Keratinocyte (primary cell): ENCODE data around the gene PNPLA8. TPM values are rescaled to one million over a fixed set of nuclear protein-coding genes. Genes with fewer than 3 reads are reported as not detected.
A peak's percentile ranks its signal among the peaks of the same experiment; 100 is the strongest.

Experiments
- DNase-seq: peaks from one replicate; pipeline ENCODE4 v3.0.0-alpha.2; 2011; ENCODE audit warnings: low read depth, missing footprints, low spot score
- FAIRE-seq: peaks from 2 replicates; lab custom pipeline; 2011; peaks lifted over from hg19 to GRCh38; lab: Jason Lieb, UNC
- H2AFZ ChIP-seq: 2 replicates; pipeline ENCODE4 v1.6.0; 2012; ENCODE audit warnings: low read length, control low read depth, inconsistent platforms; ENCODE audit not compliant: control insufficient read depth
- H3K27ac ChIP-seq: 2 replicates; pipeline ENCODE4 v1.5.1; 2011; ENCODE audit warnings: low read length; ENCODE audit not compliant: control insufficient read depth, insufficient read depth
- H3K27me3 ChIP-seq: 3 replicates; pipeline ENCODE4 v1.6.0; 2011; ENCODE audit warnings: low read length; ENCODE audit not compliant: control insufficient read depth, insufficient read depth; ENCODE audit errors: extremely low read depth
- H3K36me3 ChIP-seq, 2 experiments: 2 replicates in 1 of 2; 3 replicates in 1 of 2; pipeline ENCODE4 v1.5.1; 2011; ENCODE audit warnings: low read length in 2 of 2, mild to moderate bottlenecking in 1 of 2; ENCODE audit not compliant: control insufficient read depth in 2 of 2, insufficient read depth in 2 of 2; ENCODE audit errors: extremely low read depth in 1 of 2
- H3K4me1 ChIP-seq: 3 replicates; pipeline ENCODE4 v1.5.1; 2011; ENCODE audit warnings: low read length; ENCODE audit not compliant: control insufficient read depth, insufficient read depth; ENCODE audit errors: extremely low read depth
- H3K4me2 ChIP-seq: 3 replicates; pipeline ENCODE4 v1.6.0; 2011; ENCODE audit warnings: low read depth, low read length; ENCODE audit not compliant: control insufficient read depth, insufficient read depth; ENCODE audit errors: extremely low read depth
- H3K4me3 ChIP-seq, 3 experiments: fragments of 200-600 bp in 1 of 3; sonication (generic) in 1 of 3; 2 replicates in 2 of 3; 3 replicates in 1 of 3; pipeline ENCODE4 v1.5.1; 2011 to 2016; ENCODE audit warnings: low read length in 3 of 3, mild to moderate bottlenecking in 3 of 3, control low read depth in 2 of 3, inconsistent platforms in 1 of 3, low read depth in 1 of 3, mixed read lengths in 1 of 3, mixed run types in 1 of 3, moderate library complexity in 1 of 3; ENCODE audit not compliant: control insufficient read depth in 2 of 3, insufficient read depth in 2 of 3; ENCODE audit errors: extremely low read depth in 1 of 3
- H3K79me2 ChIP-seq: 2 replicates; pipeline ENCODE4 v1.6.0; 2012; ENCODE audit warnings: low read length; ENCODE audit not compliant: control insufficient read depth, insufficient read depth
- H3K9ac ChIP-seq: 3 replicates; pipeline ENCODE4 v1.6.0; 2011; ENCODE audit warnings: low read length; ENCODE audit not compliant: control insufficient read depth, insufficient read depth; ENCODE audit errors: extremely low read depth
- H3K9me1 ChIP-seq: 3 replicates; pipeline ENCODE4 v1.6.0; 2011; ENCODE audit warnings: low read length; ENCODE audit not compliant: control insufficient read depth, insufficient read depth; ENCODE audit errors: extremely low read depth
- H3K9me3 ChIP-seq: 2 replicates; pipeline ENCODE4 v1.5.1; 2012; ENCODE audit warnings: low read depth, low read length; ENCODE audit not compliant: control insufficient read depth
- H4K20me1 ChIP-seq: 3 replicates; pipeline ENCODE4 v1.6.0; 2011; ENCODE audit warnings: low read length; ENCODE audit not compliant: control insufficient read depth, insufficient read depth; ENCODE audit errors: extremely low read depth
- EZH2 ChIP-seq: IDR thresholded peaks from one replicate; pipeline ENCODE4 v1.6.1; 2012; ENCODE audit warnings: inconsistent platforms, mild to moderate bottlenecking, low read length, moderate library complexity
- dilution Hi-C: fragments of 300-500 bp; cut with MboI; formaldehyde crosslinking; loops from one replicate; pipeline ENCODE4 v1.7.0; 2020; ENCODE audit warnings: low sequenced_read_pairs; ENCODE audit not compliant: extremely low pct_ligation_motif_present
- polyA plus RNA-seq, 5 experiments: library from polyadenylated mRNA; depleted of rRNA in 3 of 5; stranded (reverse) in 3 of 5; stranded (forward) in 1 of 5; unstranded in 1 of 5; fragments of >200 nt; gene quantifications; 1 replicate in 1 of 5; 2 replicates in 3 of 5; 3 replicates in 1 of 5; pipeline versions ENCODE4 v1.2.1 to v1.2.3, GENCODE V29; 2011 to 2012; ENCODE audit warnings: missing spikeins in 2 of 5, low read depth in 1 of 5, low replicate concordance in 1 of 5
- TF ChIP-seq, protein P1 (sequence below), 3 experiments: IDR thresholded peaks in 1 of 3; conservative IDR thresholded peaks in 1 of 3; optimal IDR thresholded peaks in 1 of 3; 2 replicates in 2 of 3; 3 replicates in 1 of 3; pipeline versions ENCODE3 to v1.5.1; 2011; ENCODE audit warnings: low read length in 3 of 3, mild to moderate bottlenecking in 3 of 3, moderate library complexity in 2 of 3, control low read depth in 1 of 3, inconsistent platforms in 1 of 3; ENCODE audit not compliant: insufficient read depth in 2 of 3; ENCODE audit errors: extremely low read depth in 1 of 3

The PNPLA8 gene
- polyA plus RNA-seq, 1 donor (not counting 4 experiments of a cell fraction or from before 2014, with no cell fraction given), result 23.1 TPM

DNA sequence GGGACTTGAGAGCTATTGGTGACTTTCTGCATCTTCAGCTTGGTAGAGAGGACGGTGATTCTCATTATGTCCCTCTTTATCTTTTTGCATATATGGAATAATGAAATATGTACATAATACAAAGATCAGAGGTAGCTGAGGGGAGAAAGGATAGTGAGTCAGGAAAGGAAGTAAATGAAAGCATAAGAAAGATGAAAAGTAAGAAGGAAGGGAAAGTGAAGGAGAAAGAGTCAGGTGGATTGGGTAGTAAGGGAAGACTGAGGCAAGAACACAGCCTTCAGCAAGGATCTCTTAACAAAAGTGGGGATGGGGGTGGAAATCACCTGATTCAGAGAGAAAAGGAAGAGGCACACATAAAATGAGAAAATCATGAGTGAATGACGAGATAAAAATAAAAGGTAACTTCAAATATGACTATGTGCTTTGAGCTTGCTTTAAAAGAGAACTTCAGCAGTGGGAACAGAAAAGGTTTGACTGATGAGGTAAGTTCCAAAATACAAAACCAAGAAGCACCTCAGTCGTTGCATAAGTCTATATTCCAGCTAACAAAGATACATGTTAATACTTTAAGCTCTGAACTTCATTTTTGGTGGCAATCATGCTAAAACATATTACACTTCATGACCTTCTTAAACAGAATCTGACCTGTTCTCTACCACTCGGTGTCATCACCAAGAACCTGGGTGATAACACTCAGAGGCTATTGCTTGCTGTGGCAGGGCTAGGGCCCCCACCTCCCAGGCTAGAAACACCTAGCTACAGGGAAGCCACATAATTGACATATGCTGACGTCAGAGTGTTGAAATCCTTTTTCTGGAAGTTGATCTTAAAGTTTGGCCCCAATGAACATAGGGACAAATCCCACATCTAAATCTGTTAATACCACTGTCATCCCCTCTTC, 102.6 kb downstream of the PNPLA8 start:
- Histone ChIP-seq H3K4me1 (peaks cover 14% of the 10 kb centered on the region), H3K4me2 (no peak overlapping the region), H3K79me2 (no peaks in the 10 kb centered on the region), H3K36me3 (no peaks in the 10 kb centered on the region), H3K27ac (no peak overlapping the region), H2AFZ (no peak overlapping the region), H4K20me1 (no peaks in the 10 kb centered on the region), H3K9ac (no peak overlapping the region), H3K27me3 (no peaks in the 10 kb centered on the region), H3K9me3 (no peaks in the 10 kb centered on the region), H3K4me3 (no peak overlapping the region), H3K9me1 (no peaks in the 10 kb centered on the region)
- no peak for TF ChIP-seq EZH2
- TF ChIP-seq, protein P1, sequence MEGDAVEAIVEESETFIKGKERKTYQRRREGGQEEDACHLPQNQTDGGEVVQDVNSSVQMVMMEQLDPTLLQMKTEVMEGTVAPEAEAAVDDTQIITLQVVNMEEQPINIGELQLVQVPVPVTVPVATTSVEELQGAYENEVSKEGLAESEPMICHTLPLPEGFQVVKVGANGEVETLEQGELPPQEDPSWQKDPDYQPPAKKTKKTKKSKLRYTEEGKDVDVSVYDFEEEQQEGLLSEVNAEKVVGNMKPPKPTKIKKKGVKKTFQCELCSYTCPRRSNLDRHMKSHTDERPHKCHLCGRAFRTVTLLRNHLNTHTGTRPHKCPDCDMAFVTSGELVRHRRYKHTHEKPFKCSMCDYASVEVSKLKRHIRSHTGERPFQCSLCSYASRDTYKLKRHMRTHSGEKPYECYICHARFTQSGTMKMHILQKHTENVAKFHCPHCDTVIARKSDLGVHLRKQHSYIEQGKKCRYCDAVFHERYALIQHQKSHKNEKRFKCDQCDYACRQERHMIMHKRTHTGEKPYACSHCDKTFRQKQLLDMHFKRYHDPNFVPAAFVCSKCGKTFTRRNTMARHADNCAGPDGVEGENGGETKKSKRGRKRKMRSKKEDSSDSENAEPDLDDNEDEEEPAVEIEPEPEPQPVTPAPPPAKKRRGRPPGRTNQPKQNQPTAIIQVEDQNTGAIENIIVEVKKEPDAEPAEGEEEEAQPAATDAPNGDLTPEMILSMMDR (optimal IDR thresholded peaks at IDR 0.05 in 1 of 3, IDR thresholded peaks at IDR 0.05 in 1 of 3, conservative IDR thresholded peaks at IDR 0.05 in 1 of 3; ENCODE audit: extremely low read depth in 1 of 3, insufficient read depth in 2 of 3, low read length in 3 of 3), result no peak
- DNase-seq (no peak), FAIRE-seq (no peak)
- dilution Hi-C loops, result no loop called here

DNA sequence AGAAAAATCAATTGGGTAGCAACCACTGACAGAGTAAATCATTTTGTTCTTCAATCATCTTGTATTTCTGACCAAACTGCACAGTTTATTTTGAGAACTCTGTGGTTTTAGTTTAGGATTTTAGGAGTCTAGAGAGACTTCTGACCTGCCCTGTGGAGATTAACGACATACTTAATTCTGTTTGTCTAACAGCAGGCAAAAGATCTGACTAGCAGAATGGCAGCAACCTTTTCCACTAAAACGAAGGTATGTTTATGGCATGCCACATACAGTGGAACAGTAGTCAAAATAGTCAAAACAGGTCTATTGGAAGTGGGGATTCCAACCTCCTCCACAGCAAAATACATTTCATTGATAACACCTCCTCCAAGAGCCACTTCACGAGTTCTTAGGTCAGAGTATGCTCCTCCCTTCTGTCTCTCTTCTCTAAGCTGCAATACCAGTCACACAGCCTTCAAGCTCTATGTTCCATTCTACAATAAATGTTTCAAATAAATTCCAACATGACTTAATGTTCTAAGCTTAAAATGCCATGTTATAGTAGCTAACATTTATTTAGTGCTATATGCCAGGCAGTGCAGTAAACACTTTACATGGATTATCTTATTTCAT, 104.1 kb downstream of the PNPLA8 start:
- Histone ChIP-seq H3K9me3 (no peaks in the 10 kb centered on the region), H3K4me1 (peaks cover 15% of the 10 kb centered on the region), H2AFZ (peak overlapping the region; percentile 37), H3K9me1 (no peaks in the 10 kb centered on the region), H4K20me1 (no peaks in the 10 kb centered on the region), H3K27me3 (no peaks in the 10 kb centered on the region), H3K27ac (no peak overlapping the region), H3K4me3 (no peak overlapping the region), H3K4me2 (no peak overlapping the region), H3K9ac (no peak overlapping the region), H3K79me2 (no peaks in the 10 kb centered on the region), H3K36me3 (no peaks in the 10 kb centered on the region)
- dilution Hi-C loops, result no loop called here
- TF ChIP-seq EZH2, result no peak
- TF ChIP-seq, protein P1 (optimal IDR thresholded peaks at IDR 0.05 in 1 of 3, IDR thresholded peaks at IDR 0.05 in 1 of 3, conservative IDR thresholded peaks at IDR 0.05 in 1 of 3; ENCODE audit: extremely low read depth in 1 of 3, insufficient read depth in 2 of 3, low read length in 3 of 3), result no peak
- FAIRE-seq, result no peak
- no peak for DNase-seq

Other genes starting within 250 kb of the PNPLA8 start
- 4.0 to 5.2 TPM (median 4.3 TPM) in 3 replicates for gene NRCAM, start 69.7 kb downstream of the PNPLA8 start, polyA plus RNA-seq
- 4.9 to 9.2 TPM (median 6.6 TPM) in 3 replicates for gene THAP5, start 43.6 kb upstream of the PNPLA8 start, polyA plus RNA-seq
- 6.5 to 13.4 TPM (median 8.0 TPM) in 3 replicates for gene DNAJB9, start 43.7 kb upstream of the PNPLA8 start, polyA plus RNA-seq